GM12878 (cell line): ENCODE results near the gene STXBP4. TPM values are rescaled to one million over a fixed set of nuclear protein-coding genes. Genes with fewer than 3 reads are reported as not detected.

Experiments used
- ATAC-seq: fragments of 200-7000 bp; cut with Tn5 transposase; 3 replicates; pipeline ENCODE4 v1.9.1; 2020; ENCODE audit warnings: mild to moderate bottlenecking, moderate library complexity
- BruUV-seq: library from RNA; stranded (reverse); fragments of 400-500 nt; replicated peaks from 2 replicates; lab custom pipeline; 2021; lab: Mats Ljungman, UMichigan
- CTCF ChIA-PET: fragments of 300-600 bp; sonication (Branson Sonifier 250); formaldehyde crosslinking; extraction: SDS; loops from one replicate; lab custom pipeline; 2021; ENCODE audit warnings: inconsistent platforms; lab: Yijun Ruan, JAX
- POLR2A ChIA-PET: fragments of 350-600 bp; formaldehyde crosslinking; extraction: SDS; loops from one replicate; lab custom pipeline; 2021; ENCODE audit warnings: inconsistent platforms; lab: Charles Lee
- RAD21 ChIA-PET: fragments of 300-600 bp; sonication (Branson Sonifier 250); formaldehyde crosslinking; loops from one replicate; lab custom pipeline; 2023; ENCODE audit warnings: antibody characterized with exemption; ENCODE audit not compliant: unreplicated experiment; lab: Charles Lee
- SMC1A ChIA-PET: fragments of 300-600 bp; sonication (Branson Sonifier 250); formaldehyde crosslinking; loops from one replicate; lab custom pipeline; 2023; ENCODE audit not compliant: unreplicated experiment, uncharacterized antibody; lab: Charles Lee
- DNase-seq: peaks from one replicate; pipeline ENCODE4 v3.0.0-alpha.2; 2011; ENCODE audit warnings: low read depth, low spot score
- FAIRE-seq: peaks from 3 replicates; lab custom pipeline; 2011; peaks lifted over from hg19 to GRCh38; lab: Jason Lieb, UNC
- H2AFZ ChIP-seq: 2 replicates; pipeline ENCODE4 v1.6.0; 2011; ENCODE audit warnings: low read depth, low read length, control low read depth; ENCODE audit not compliant: control insufficient read depth
- H3K27ac ChIP-seq: 2 replicates; pipeline ENCODE4 v1.5.1; 2011; ENCODE audit warnings: control low read depth; ENCODE audit not compliant: control insufficient read depth, insufficient read depth
- H3K27me3 ChIP-seq, 2 experiments: replicated peaks in 1 of 2; 2 replicates each; pipeline versions ENCODE4 v1.6.0 to v1.6.1; 2011; ENCODE audit warnings: low read length in 1 of 2; ENCODE audit not compliant: control insufficient read depth in 2 of 2, insufficient read depth in 2 of 2
- H3K36me3 ChIP-seq, 2 experiments: 2 replicates each; pipeline ENCODE4 v1.5.1; 2011; ENCODE audit warnings: low read length in 1 of 2; ENCODE audit not compliant: control insufficient read depth in 2 of 2, insufficient read depth in 2 of 2
- H3K4me1 ChIP-seq: 2 replicates; pipeline ENCODE4 v1.6.1; 2011; ENCODE audit warnings: mild to moderate bottlenecking, low read length, moderate library complexity, mixed read lengths; ENCODE audit not compliant: control insufficient read depth, insufficient read depth
- H3K4me2 ChIP-seq: 2 replicates; pipeline ENCODE4 v1.6.0; 2011; ENCODE audit warnings: control low read depth; ENCODE audit not compliant: control insufficient read depth, insufficient read depth
- H3K4me3 ChIP-seq: fragments of 200-600 bp; sonication (generic); 2 replicates; pipeline ENCODE4 v1.5.1; 2016
- H3K79me2 ChIP-seq: 2 replicates; pipeline ENCODE4 v1.6.0; 2011; ENCODE audit warnings: low read length; ENCODE audit not compliant: control insufficient read depth, insufficient read depth
- H3K9ac ChIP-seq: 2 replicates; pipeline ENCODE4 v1.8.0; 2011; ENCODE audit warnings: low read length, control low read depth, mixed read lengths; ENCODE audit not compliant: control insufficient read depth, insufficient read depth
- H3K9me3 ChIP-seq: replicated peaks from 3 replicates; pipeline ENCODE4 v1.5.1; 2011; ENCODE audit warnings: mild to moderate bottlenecking, low read length; ENCODE audit not compliant: control insufficient read depth, insufficient read depth
- H4K20me1 ChIP-seq: 2 replicates; pipeline ENCODE4 v1.6.0; 2011; ENCODE audit not compliant: control insufficient read depth, insufficient read depth
- BACH1 ChIP-seq: fragments of 450-650 bp; IDR thresholded peaks from 2 replicates; pipeline ENCODE4 v1.6.1; 2017; ENCODE audit warnings: mild to moderate bottlenecking, borderline replicate concordance
- BHLHE40 ChIP-seq, 2 experiments: fragments of 450-650 bp in 1 of 2; IDR thresholded peaks; 2 replicates each; pipeline ENCODE4 v1.6.1; 2011 to 2017; ENCODE audit warnings: low read depth in 2 of 2, borderline replicate concordance in 1 of 2, improper control_type of control experiment in 1 of 2, low read length in 1 of 2, mild to moderate bottlenecking in 1 of 2
- BRCA1 ChIP-seq: IDR thresholded peaks from 2 replicates; pipeline ENCODE4 v1.6.1; 2011; ENCODE audit warnings: low read depth, low read length, improper control_type of control experiment
- E2F8 ChIP-seq: fragments of 450-650 bp; IDR thresholded peaks from 2 replicates; pipeline ENCODE4 v1.6.1; 2018; ENCODE audit warnings: mild to moderate bottlenecking, low read depth, moderate library complexity; ENCODE audit not compliant: partially characterized antibody
- FOXK2 ChIP-seq: fragments of 450-650 bp; IDR thresholded peaks from 2 replicates; pipeline ENCODE4 v1.6.1; 2017; ENCODE audit warnings: mild to moderate bottlenecking, moderate library complexity
- GABPA ChIP-seq: IDR thresholded peaks from 2 replicates; pipeline ENCODE4 v1.6.1; 2014; ENCODE audit warnings: antibody characterized with exemption, low read depth, mild to moderate bottlenecking, inconsistent platforms
- HDAC6 ChIP-seq: fragments of 200-600 bp; sonication (generic); IDR thresholded peaks from one replicate; pipeline ENCODE4 v1.8.0; 2017; ENCODE audit warnings: antibody characterized with exemption; ENCODE audit not compliant: unreplicated experiment
- IKZF1 ChIP-seq: fragments of 450-650 bp; conservative IDR thresholded peaks from 2 replicates; pipeline ENCODE4 v1.6.1; 2017; ENCODE audit warnings: antibody characterized with exemption, mild to moderate bottlenecking
- NR2C1 ChIP-seq: fragments of 450-650 bp; IDR thresholded peaks from 2 replicates; pipeline ENCODE4 v1.6.1; 2017; ENCODE audit warnings: antibody characterized with exemption, mild to moderate bottlenecking, moderate library complexity
- SIN3A ChIP-seq: IDR thresholded peaks from 2 replicates; pipeline ENCODE4 v1.6.1; 2012; ENCODE audit warnings: low read depth, low read length, improper control_type of control experiment
- SIX5 ChIP-seq: IDR thresholded peaks from 2 replicates; pipeline ENCODE4 v1.6.1; 2011; ENCODE audit warnings: mild to moderate bottlenecking, low read depth, low read length, moderate library complexity; ENCODE audit not compliant: severe bottlenecking
- ZNF217 ChIP-seq: fragments of 450-650 bp; IDR thresholded peaks from 2 replicates; pipeline ENCODE4 v1.6.1; 2017; ENCODE audit warnings: antibody characterized with exemption, mild to moderate bottlenecking
- ZNF384 ChIP-seq: IDR thresholded peaks from 2 replicates; pipeline ENCODE4 v1.6.1; 2012; ENCODE audit warnings: low read depth, mild to moderate bottlenecking, low read length, improper control_type of control experiment, borderline replicate concordance
- WGBS: methylation state at CpG from one replicate; pipeline ENCODE4 v1.1.6; 2016; ENCODE audit warnings: low lambda C conversion rate; ENCODE audit not compliant: insufficient replicate concordance, insufficient coverage; ENCODE audit errors: missing lambda C conversion rate; 5-methylcytosine and 5-hydroxymethylcytosine counted together
- in situ Hi-C: fragments of 300-500 bp; cut with MboI; formaldehyde crosslinking; loops from 9 replicates; pipeline ENCODE4 v1.14.3; 2018; ENCODE audit warnings: mixed read lengths
- intact Hi-C: fragments of 100-400 bp; cut with micrococcal nuclease; formaldehyde crosslinking; loops from one replicate; pipeline ENCODE4 v1.14.2; 2022; ENCODE audit not compliant: unreplicated experiment
- polyA plus RNA-seq, 11 experiments: library from polyadenylated mRNA; depleted of rRNA in 4 of 11; unstranded in 6 of 11; stranded (reverse) in 5 of 11; fragments of >200 nt; fragmentation: Nextera tagmentation in 4 of 11; fragmentation: Illumina TruSeq in 1 of 11; extraction: Ambion mirVana in 4 of 11; extraction: Trizol in 1 of 11; gene quantifications; 1 replicate in 1 of 11; 2 replicates in 10 of 11; pipeline versions ENCODE4 v1.2.1 to v1.2.3, GENCODE V29; 2011 to 2016; ENCODE audit warnings: inconsistent platforms in 2 of 11, missing spikeins in 2 of 11, low read depth in 1 of 11
- total RNA-seq, 4 experiments: library from RNA; depleted of rRNA in 3 of 4; stranded (reverse); fragments of >200 nt in 3 of 4; fragmentation: Illumina TruSeq in 1 of 4; extraction: Trizol in 1 of 4; gene quantifications; 2 replicates each; pipeline versions ENCODE4 v1.2.1 to v1.2.3, GENCODE V29; 2013 to 2021
- TF ChIP-seq, protein P1 (sequence below): IDR thresholded peaks from 2 replicates; pipeline ENCODE4 v1.6.1; 2011; ENCODE audit warnings: low read depth, mild to moderate bottlenecking, low read length, moderate library complexity, borderline replicate concordance; ENCODE audit errors: extremely low read depth
- TF ChIP-seq, protein P2 (sequence below): IDR thresholded peaks from 2 replicates; pipeline ENCODE4 v1.6.1; 2012; ENCODE audit warnings: low read depth, low read length, improper control_type of control experiment
- TF ChIP-seq, protein P3 (sequence below): fragments of 450-650 bp; IDR thresholded peaks from 2 replicates; pipeline ENCODE4 v1.6.1; 2017; ENCODE audit warnings: low read depth, mild to moderate bottlenecking, moderate library complexity

The STXBP4 gene
- total and polyA plus RNA-seq, 10 of the 15 experiments (the other 5 are each of a cell fraction or from before 2014, with no cell fraction given): 4.3 to 11.0 (median 6.7) TPM

DNA sequence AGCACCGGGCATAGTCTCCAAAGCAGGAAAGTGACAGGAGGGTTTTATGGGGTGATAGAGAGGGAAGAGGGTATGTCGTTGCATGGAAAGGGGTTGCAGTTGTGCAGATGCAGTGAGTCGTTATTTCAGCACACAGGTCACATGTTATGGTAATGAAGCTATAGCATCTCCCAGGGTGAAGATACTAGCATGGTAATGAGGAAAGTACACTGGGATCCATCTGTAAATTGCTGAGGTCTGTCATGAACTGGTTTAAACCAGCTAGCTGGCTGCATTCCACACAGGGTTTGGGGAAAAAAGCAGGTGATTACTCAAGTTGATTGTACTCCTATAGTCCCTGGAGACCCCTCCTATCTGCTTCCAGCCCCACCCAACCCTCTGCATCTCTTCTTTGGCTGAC is 11.8 kb upstream of the STXBP4 start (continued):
- TF ChIP-seq E2F8 (no peak), IKZF1 (no peak), SIX5 (no peak), FOXK2 (no peak), NR2C1 (no peak)
- TF ChIP-seq, protein P1, sequence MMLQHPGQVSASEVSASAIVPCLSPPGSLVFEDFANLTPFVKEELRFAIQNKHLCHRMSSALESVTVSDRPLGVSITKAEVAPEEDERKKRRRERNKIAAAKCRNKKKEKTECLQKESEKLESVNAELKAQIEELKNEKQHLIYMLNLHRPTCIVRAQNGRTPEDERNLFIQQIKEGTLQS: no peak

GRCh38 chr17:54967621-54968261 is 824 bp upstream of the STXBP4 start:
- intact Hi-C loops (loop anchor here (2.0 kb wide), 1 partner anchor 65 kb away; no protein-coding TSS in a partner anchor), in situ Hi-C loops (no loop called here)
- H3K79me2 ChIP-seq: peaks cover 45% of the 10 kb centered on the region
- CTCF ChIA-PET: interaction anchor here (0.8 kb wide), 1 partner anchor 25 kb away, joined by 4 read pairs; no protein-coding TSS in a partner anchor
- BruUV-seq: no TSS peak
- no peaks in the 10 kb centered on the region for H3K9me3 ChIP-seq
- FAIRE-seq (no peak), DNase-seq (no peak), ATAC-seq (peak; percentile 45)
- no peaks in the 10 kb centered on the region for H3K27me3 ChIP-seq
- no peaks in the 10 kb centered on the region for H3K36me3 ChIP-seq
- WGBS: 2% methylated on average over 18 of the region's 21 CpGs
- POLR2A ChIA-PET: no interaction called here
- peak overlapping the region; percentile 99 for H2AFZ ChIP-seq
- peak overlapping the region; percentile 92 for H3K9ac ChIP-seq
- H3K4me2 ChIP-seq: peak overlapping the region; percentile 85
- H3K4me1 ChIP-seq: peaks cover 8% of the 10 kb centered on the region; the same call in 1 of the 2 replicates
- RAD21 ChIA-PET: no interaction called here
- H3K4me3 ChIP-seq: peak overlapping the region; percentile 89
- H3K27ac ChIP-seq: peak overlapping the region; percentile 85
- no peaks in the 10 kb centered on the region for H4K20me1 ChIP-seq
- SMC1A ChIA-PET: interaction anchor here (0.7 kb wide), 1 partner anchor 547 kb away, joined by 3 read pairs; no protein-coding TSS in a partner anchor
- TF ChIP-seq BHLHE40 (IDR thresholded peaks at IDR 0.05; ENCODE audit: borderline replicate concordance in 1 of 2, low read depth in 2 of 2, low read length in 1 of 2) (no peak), BRCA1 (no peak), ZNF217 (0 out of 2 replicates have a peak, but pooled peaks have one; percentile 18), ZNF384 (peak; percentile 71), HDAC6 (no peak), SIN3A (no peak), GABPA (no peak), BACH1 (no peak)
- TF ChIP-seq, protein P2, sequence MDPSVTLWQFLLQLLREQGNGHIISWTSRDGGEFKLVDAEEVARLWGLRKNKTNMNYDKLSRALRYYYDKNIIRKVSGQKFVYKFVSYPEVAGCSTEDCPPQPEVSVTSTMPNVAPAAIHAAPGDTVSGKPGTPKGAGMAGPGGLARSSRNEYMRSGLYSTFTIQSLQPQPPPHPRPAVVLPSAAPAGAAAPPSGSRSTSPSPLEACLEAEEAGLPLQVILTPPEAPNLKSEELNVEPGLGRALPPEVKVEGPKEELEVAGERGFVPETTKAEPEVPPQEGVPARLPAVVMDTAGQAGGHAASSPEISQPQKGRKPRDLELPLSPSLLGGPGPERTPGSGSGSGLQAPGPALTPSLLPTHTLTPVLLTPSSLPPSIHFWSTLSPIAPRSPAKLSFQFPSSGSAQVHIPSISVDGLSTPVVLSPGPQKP: no peak
- TF ChIP-seq, protein P3, sequence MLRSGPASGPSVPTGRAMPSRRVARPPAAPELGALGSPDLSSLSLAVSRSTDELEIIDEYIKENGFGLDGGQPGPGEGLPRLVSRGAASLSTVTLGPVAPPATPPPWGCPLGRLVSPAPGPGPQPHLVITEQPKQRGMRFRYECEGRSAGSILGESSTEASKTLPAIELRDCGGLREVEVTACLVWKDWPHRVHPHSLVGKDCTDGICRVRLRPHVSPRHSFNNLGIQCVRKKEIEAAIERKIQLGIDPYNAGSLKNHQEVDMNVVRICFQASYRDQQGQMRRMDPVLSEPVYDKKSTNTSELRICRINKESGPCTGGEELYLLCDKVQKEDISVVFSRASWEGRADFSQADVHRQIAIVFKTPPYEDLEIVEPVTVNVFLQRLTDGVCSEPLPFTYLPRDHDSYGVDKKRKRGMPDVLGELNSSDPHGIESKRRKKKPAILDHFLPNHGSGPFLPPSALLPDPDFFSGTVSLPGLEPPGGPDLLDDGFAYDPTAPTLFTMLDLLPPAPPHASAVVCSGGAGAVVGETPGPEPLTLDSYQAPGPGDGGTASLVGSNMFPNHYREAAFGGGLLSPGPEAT: no peak
